IMR-90 (cell line): ENCODE results near the gene KCNMA1.

Experiments
- BHLHE40 ChIP-seq: fragments of 150-350 bp; IDR thresholded peaks from 2 replicates; pipeline ENCODE4 v1.6.1; 2016; ENCODE audit warnings: mild to moderate bottlenecking, low read depth, low read length
- CEBPB ChIP-seq: IDR thresholded peaks from 2 replicates; pipeline ENCODE4 v1.6.1; 2012; ENCODE audit warnings: low read depth, low read length, improper control_type of control experiment
- CTCF ChIP-seq: conservative IDR thresholded peaks from 2 replicates; pipeline ENCODE4 v1.5.1; 2012; ENCODE audit warnings: mild to moderate bottlenecking, low read depth, low read length, improper control_type of control experiment
- FOS ChIP-seq: fragments of 150-350 bp; IDR thresholded peaks from 2 replicates; pipeline ENCODE4 v1.6.1; 2016; ENCODE audit warnings: low read depth, low read length
- MAZ ChIP-seq: IDR thresholded peaks from 2 replicates; pipeline ENCODE4 v1.6.1; 2012; ENCODE audit warnings: low read depth, mild to moderate bottlenecking, low read length, improper control_type of control experiment, moderate library complexity, borderline replicate concordance
- MXI1 ChIP-seq: IDR thresholded peaks from 2 replicates; pipeline ENCODE4 v1.6.1; 2012; ENCODE audit warnings: low read depth, mild to moderate bottlenecking, low read length, moderate library complexity, borderline replicate concordance
- POLR2A ChIP-seq: IDR thresholded peaks from 2 replicates; pipeline ENCODE4 v1.6.1; 2012; ENCODE audit warnings: mild to moderate bottlenecking, low read depth, low read length
- RAD21 ChIP-seq: IDR thresholded peaks from 2 replicates; pipeline ENCODE4 v1.6.1; 2012; ENCODE audit warnings: low read length, improper control_type of control experiment
- RCOR1 ChIP-seq: IDR thresholded peaks from 2 replicates; pipeline ENCODE4 v1.6.1; 2012; ENCODE audit warnings: mild to moderate bottlenecking, low read length, improper control_type of control experiment; ENCODE audit not compliant: insufficient replicate concordance
- SMC3 ChIP-seq: fragments of 150-350 bp; IDR thresholded peaks from 2 replicates; pipeline ENCODE4 v1.6.1; 2016; ENCODE audit warnings: low read depth, mild to moderate bottlenecking, antibody characterized with exemption, low read length, moderate library complexity
- USF2 ChIP-seq: fragments of 150-350 bp; IDR thresholded peaks from 2 replicates; pipeline ENCODE4 v1.6.1; 2017; ENCODE audit warnings: mild to moderate bottlenecking, antibody characterized with exemption, low read length, low read depth

DNA sequence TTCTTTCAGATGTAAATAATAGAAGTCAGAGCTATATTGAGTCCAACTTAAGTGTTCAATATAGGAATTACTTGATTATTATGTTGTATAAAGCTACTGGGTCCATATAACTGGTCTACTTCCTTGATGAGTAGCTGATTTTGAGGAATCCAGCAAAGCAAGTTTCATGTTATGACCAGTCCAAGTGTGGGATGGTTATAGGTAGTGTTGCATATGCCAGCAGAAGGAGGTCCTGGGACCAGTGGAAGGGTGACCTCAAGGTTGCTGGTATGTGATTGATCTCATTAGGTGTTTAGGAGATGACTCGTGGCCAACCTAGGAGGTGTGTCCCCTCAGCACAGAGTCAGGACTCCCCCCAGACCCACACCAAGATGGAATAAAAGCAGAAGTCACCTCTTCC lies 551.5 kb downstream of the KCNMA1 start:
- TF ChIP-seq CTCF = no peak
- no peak for TF ChIP-seq POLR2A
- no peak for TF ChIP-seq RAD21
- TF ChIP-seq RCOR1 = no peak
- no peak for TF ChIP-seq FOS
- TF ChIP-seq BHLHE40 = no peak
- no peak for TF ChIP-seq CEBPB
- no peak for TF ChIP-seq USF2
- no peak for TF ChIP-seq MAZ
- no peak for TF ChIP-seq SMC3
- TF ChIP-seq MXI1 = no peak
